Astrocyte (in vitro differentiated cells and primary cell): ENCODE results near the gene PCGF3. TPM values are rescaled to one million over a fixed set of nuclear protein-coding genes. Genes with fewer than 3 reads are reported as not detected.

ENCODE experiments used
- DNase-seq: peaks from one replicate; pipeline ENCODE4 v3.0.0-alpha.2; 2010; ENCODE audit warnings: low read depth
- FAIRE-seq: peaks from 2 replicates; lab custom pipeline; 2011; peaks lifted over from hg19 to GRCh38; lab: Jason Lieb, UNC
- H2AFZ ChIP-seq: 2 replicates; pipeline ENCODE4 v1.6.0; 2012; ENCODE audit warnings: low read depth, low read length, inconsistent platforms
- H3K27ac ChIP-seq: 2 replicates; pipeline ENCODE4 v1.5.1; 2011; ENCODE audit warnings: low read depth, low read length, inconsistent platforms
- H3K27me3 ChIP-seq: 2 replicates; pipeline ENCODE4 v1.6.0; 2011; ENCODE audit warnings: low read length, inconsistent platforms; ENCODE audit not compliant: insufficient read depth
- H3K36me3 ChIP-seq: 2 replicates; pipeline ENCODE4 v1.5.1; 2011; ENCODE audit warnings: low read length, inconsistent platforms; ENCODE audit not compliant: insufficient read depth
- H3K4me1 ChIP-seq: 2 replicates; pipeline ENCODE4 v1.5.1; 2011; ENCODE audit warnings: low read length, inconsistent platforms; ENCODE audit not compliant: insufficient read depth
- H3K4me2 ChIP-seq: 2 replicates; pipeline ENCODE4 v1.6.0; 2012; ENCODE audit warnings: low read length, inconsistent platforms
- H3K4me3 ChIP-seq: 2 replicates; pipeline ENCODE4 v1.5.1; 2011; ENCODE audit warnings: low read depth, mild to moderate bottlenecking, low read length, inconsistent platforms; ENCODE audit not compliant: insufficient read depth
- H3K79me2 ChIP-seq: 2 replicates; pipeline ENCODE4 v1.6.0; 2012; ENCODE audit warnings: mild to moderate bottlenecking, low read length, inconsistent platforms; ENCODE audit not compliant: insufficient read depth
- H3K9ac ChIP-seq: 2 replicates; pipeline ENCODE4 v1.6.0; 2012; ENCODE audit warnings: mild to moderate bottlenecking, low read length, inconsistent platforms
- H3K9me3 ChIP-seq: 2 replicates; pipeline ENCODE4 v1.5.1; 2012; ENCODE audit warnings: low read depth, mild to moderate bottlenecking, low read length, inconsistent platforms; ENCODE audit not compliant: insufficient read depth
- H4K20me1 ChIP-seq: 2 replicates; pipeline ENCODE4 v1.6.0; 2012; ENCODE audit warnings: low read length, inconsistent platforms; ENCODE audit not compliant: insufficient read depth
- H3K27ac Mint-ChIP-seq: one replicate; pipeline ENCODE4 v1.8.0; 2021; ENCODE audit warnings: mild to moderate bottlenecking, mixed read lengths; ENCODE audit not compliant: unreplicated experiment
- H3K27me3 Mint-ChIP-seq: one replicate; pipeline ENCODE4 v1.8.0; 2021; ENCODE audit warnings: low read depth, mixed read lengths; ENCODE audit not compliant: unreplicated experiment
- H3K36me3 Mint-ChIP-seq: one replicate; pipeline ENCODE4 v1.8.0; 2021; ENCODE audit warnings: low read depth, mixed read lengths; ENCODE audit not compliant: unreplicated experiment
- H3K4me1 Mint-ChIP-seq: one replicate; pipeline ENCODE4 v1.8.0; 2021; ENCODE audit warnings: low read depth, mixed read lengths; ENCODE audit not compliant: unreplicated experiment
- H3K4me3 Mint-ChIP-seq: one replicate; pipeline ENCODE4 v1.8.0; 2021; ENCODE audit warnings: mild to moderate bottlenecking, moderate library complexity, mixed read lengths; ENCODE audit not compliant: unreplicated experiment
- H3K9me3 Mint-ChIP-seq: one replicate; pipeline ENCODE4 v1.8.0; 2021; ENCODE audit warnings: mild to moderate bottlenecking, mixed read lengths; ENCODE audit not compliant: unreplicated experiment
- CTCF ChIP-seq: IDR thresholded peaks from 2 replicates; pipeline ENCODE4 v1.5.1; 2011; ENCODE audit warnings: low read depth, mild to moderate bottlenecking, inconsistent platforms, low read length, moderate library complexity; ENCODE audit not compliant: insufficient read depth
- EZH2 ChIP-seq: IDR thresholded peaks from 2 replicates; pipeline ENCODE4 v1.6.1; 2012; ENCODE audit warnings: mild to moderate bottlenecking, low read length, inconsistent platforms; ENCODE audit not compliant: insufficient read depth
- total RNA-seq: library from RNA; stranded (reverse); gene quantifications from 2 replicates; pipeline ENCODE4 v1.2.1, GENCODE V29; 2021

The PCGF3 gene
- total RNA-seq, 1 donor from 2014 or later = 65.7 TPM

DNA sequence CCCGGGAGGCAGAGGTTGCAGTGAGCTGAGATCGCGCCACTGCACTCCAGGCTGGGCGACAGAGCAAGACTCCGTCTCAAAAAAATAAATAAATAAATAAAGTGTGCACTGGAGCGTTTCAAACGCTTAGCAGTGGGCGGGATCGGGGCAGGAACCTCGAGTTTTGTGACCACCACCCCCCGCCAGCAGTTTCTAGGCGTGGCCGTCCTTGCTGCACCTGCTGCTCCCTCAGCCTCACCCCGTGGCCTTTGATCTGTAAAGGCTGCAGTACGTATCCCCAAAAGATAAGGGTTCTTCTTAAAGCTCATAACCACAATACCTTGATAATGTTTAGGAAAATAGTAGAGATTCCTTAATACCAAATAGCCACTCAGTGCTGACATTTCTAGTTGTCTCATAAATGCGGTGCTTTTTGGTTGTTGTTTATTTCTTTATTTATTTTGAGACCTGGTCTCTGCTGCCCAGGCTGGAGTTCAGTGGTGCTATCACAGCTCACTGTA, 33.2 kb downstream of the PCGF3 start:
- DNase-seq (no peak), FAIRE-seq (no peak)
- Histone ChIP-seq H3K79me2 (peaks cover 3% of the 10 kb centered on the region), H3K4me3 (no peak overlapping the region), H3K9ac (no peak overlapping the region), H4K20me1 (peaks cover 53% of the 10 kb centered on the region), H3K36me3 (peaks cover 32% of the 10 kb centered on the region), H3K4me1 (peaks cover 7% of the 10 kb centered on the region), H3K4me2 (no peak overlapping the region), H3K27me3 (no peaks in the 10 kb centered on the region), H2AFZ (no peak overlapping the region), H3K27ac (no peak overlapping the region), H3K9me3 (no peaks in the 10 kb centered on the region)
- no peak overlapping the region for H3K27ac Mint-ChIP-seq
- H3K4me1 Mint-ChIP-seq = no peaks in the 10 kb centered on the region
- no peak for TF ChIP-seq CTCF
- TF ChIP-seq EZH2 = no peak
- H3K9me3 Mint-ChIP-seq = no peaks in the 10 kb centered on the region
- no peaks in the 10 kb centered on the region for H3K27me3 Mint-ChIP-seq
- H3K36me3 Mint-ChIP-seq = peaks cover 16% of the 10 kb centered on the region
- H3K4me3 Mint-ChIP-seq = no peak overlapping the region

GRCh38 chr4:739569-739968, 33.9 kb downstream of the PCGF3 start:
- no peak overlapping the region for H3K27ac Mint-ChIP-seq
- Histone ChIP-seq H3K9ac (no peak overlapping the region), H3K4me2 (no peak overlapping the region), H3K4me3 (no peak overlapping the region), H3K27me3 (no peaks in the 10 kb centered on the region), H3K9me3 (no peaks in the 10 kb centered on the region), H3K79me2 (peaks cover 3% of the 10 kb centered on the region), H2AFZ (no peak overlapping the region), H4K20me1 (peaks cover 53% of the 10 kb centered on the region), H3K4me1 (peaks cover 12% of the 10 kb centered on the region), H3K27ac (no peak overlapping the region), H3K36me3 (peaks cover 25% of the 10 kb centered on the region)
- H3K9me3 Mint-ChIP-seq = no peaks in the 10 kb centered on the region
- DNase-seq (no peak), FAIRE-seq (no peak)
- TF ChIP-seq EZH2 (no peak), CTCF (no peak)
- no peaks in the 10 kb centered on the region for H3K27me3 Mint-ChIP-seq
- H3K36me3 Mint-ChIP-seq = peaks cover 11% of the 10 kb centered on the region
- no peaks in the 10 kb centered on the region for H3K4me1 Mint-ChIP-seq
- H3K4me3 Mint-ChIP-seq = no peak overlapping the region

- H3K27me3 ChIP-seq = no peaks in the 10 kb centered on the region
- H3K27ac ChIP-seq = no peak overlapping the region
- no peak overlapping the region for H3K4me3 ChIP-seq
- no peak overlapping the region for H3K9ac ChIP-seq
- Mint-ChIP-seq H3K36me3 (peaks cover 9% of the 10 kb centered on the region), H3K4me3 (no peak overlapping the region), H3K4me1 (no peaks in the 10 kb centered on the region), H3K27me3 (no peaks in the 10 kb centered on the region), H3K27ac (no peak overlapping the region), H3K9me3 (no peaks in the 10 kb centered on the region)
- H3K79me2 ChIP-seq = peaks cover 3% of the 10 kb centered on the region
- DNase-seq = no peak
- peaks cover 22% of the 10 kb centered on the region for H3K36me3 ChIP-seq
- peaks cover 12% of the 10 kb centered on the region for H3K4me1 ChIP-seq
- no peak for TF ChIP-seq EZH2
- no peak for TF ChIP-seq CTCF
- FAIRE-seq = no peak
- no peak overlapping the region for H3K4me2 ChIP-seq
- H2AFZ ChIP-seq = no peak overlapping the region
- H3K9me3 ChIP-seq = no peaks in the 10 kb centered on the region
- H4K20me1 ChIP-seq = peaks cover 50% of the 10 kb centered on the region
Measured at GRCh38 chr4:740011-740410, 34.4 kb downstream of the PCGF3 start.
